KG1 (cell line): ENCODE data around the gene GSS.
"Not testable (repeated sequence)": the region's sequence is repeated elsewhere in the genome, so short reads cannot be mapped to it uniquely, and the experiment has no call there.

Experiments
- DNase-seq: peaks from one replicate; lab custom pipeline; 2025; lab: John Stamatoyannopoulos, UW

GSS gene

GRCh38 chr20:34904202-34904621 lies 51.4 kb downstream of the GSS start:
- no peak for DNase-seq

GRCh38 chr20:34898731-34899130 lies 56.9 kb downstream of the GSS start:
- DNase-seq, result not testable (repeated sequence)

- not testable (repeated sequence) for DNase-seq
Observed at GRCh38 chr20:34898129-34898528, 57.5 kb downstream of the GSS start.

- no peak for DNase-seq
Observed at GRCh38 chr20:34896086-34896621, 59.5 kb downstream of the GSS start.

GRCh38 chr20:34895465-34895864 lies 60.1 kb downstream of the GSS start:
- no peak for DNase-seq

GRCh38 chr20:34894723-34895122 lies 60.9 kb downstream of the GSS start:
- no peak for DNase-seq

- DNase-seq, result no peak
Observed at GRCh38 chr20:34892671-34893070, 62.9 kb downstream of the GSS start.

- no peak for DNase-seq
Observed at GRCh38 chr20:34891166-34892062, 64.2 kb downstream of the GSS start.

- no peak for DNase-seq
Observed at GRCh38 chr20:34888468-34888867, 67.1 kb downstream of the GSS start.

- DNase-seq, result no peak
Observed at GRCh38 chr20:34887023-34887422, 68.6 kb downstream of the GSS start.

GRCh38 chr20:34886122-34886521 lies 69.5 kb downstream of the GSS start:
- DNase-seq, result no peak

GRCh38 chr20:34884260-34884659 lies 71.3 kb downstream of the GSS start:
- DNase-seq, result no peak

- DNase-seq, result no peak
Observed at GRCh38 chr20:34883809-34884208, 71.8 kb downstream of the GSS start.

GRCh38 chr20:34883087-34883688 lies 72.4 kb downstream of the GSS start:
- DNase-seq, result no peak

- no peak for DNase-seq
Observed at GRCh38 chr20:34881689-34882088, 73.9 kb downstream of the GSS start.

GRCh38 chr20:34880971-34881370 lies 74.6 kb downstream of the GSS start:
- not testable (repeated sequence) for DNase-seq

- no peak for DNase-seq
Observed at GRCh38 chr20:34880215-34880850, 75.3 kb downstream of the GSS start.
